HL-60 (cell line): Measurements from ENCODE around the gene TMEM88.

Source experiments
- CTCF ChIP-seq: IDR thresholded peaks from one replicate; pipeline ENCODE4 v1.5.1; 2011; ENCODE audit warnings: low read length, control low read depth, inconsistent platforms; ENCODE audit not compliant: insufficient read depth
- GABPA ChIP-seq: IDR thresholded peaks from 2 replicates; pipeline ENCODE4 v1.6.1; 2012; ENCODE audit warnings: low read depth
- POLR2AphosphoS5 ChIP-seq: IDR thresholded peaks from 2 replicates; pipeline ENCODE4 v1.6.1; 2012; ENCODE audit warnings: low read depth
- TF ChIP-seq, protein P1 (sequence below): IDR thresholded peaks from 2 replicates; pipeline ENCODE4 v1.6.1; 2012; ENCODE audit warnings: low read depth; ENCODE audit not compliant: insufficient replicate concordance

DNA sequence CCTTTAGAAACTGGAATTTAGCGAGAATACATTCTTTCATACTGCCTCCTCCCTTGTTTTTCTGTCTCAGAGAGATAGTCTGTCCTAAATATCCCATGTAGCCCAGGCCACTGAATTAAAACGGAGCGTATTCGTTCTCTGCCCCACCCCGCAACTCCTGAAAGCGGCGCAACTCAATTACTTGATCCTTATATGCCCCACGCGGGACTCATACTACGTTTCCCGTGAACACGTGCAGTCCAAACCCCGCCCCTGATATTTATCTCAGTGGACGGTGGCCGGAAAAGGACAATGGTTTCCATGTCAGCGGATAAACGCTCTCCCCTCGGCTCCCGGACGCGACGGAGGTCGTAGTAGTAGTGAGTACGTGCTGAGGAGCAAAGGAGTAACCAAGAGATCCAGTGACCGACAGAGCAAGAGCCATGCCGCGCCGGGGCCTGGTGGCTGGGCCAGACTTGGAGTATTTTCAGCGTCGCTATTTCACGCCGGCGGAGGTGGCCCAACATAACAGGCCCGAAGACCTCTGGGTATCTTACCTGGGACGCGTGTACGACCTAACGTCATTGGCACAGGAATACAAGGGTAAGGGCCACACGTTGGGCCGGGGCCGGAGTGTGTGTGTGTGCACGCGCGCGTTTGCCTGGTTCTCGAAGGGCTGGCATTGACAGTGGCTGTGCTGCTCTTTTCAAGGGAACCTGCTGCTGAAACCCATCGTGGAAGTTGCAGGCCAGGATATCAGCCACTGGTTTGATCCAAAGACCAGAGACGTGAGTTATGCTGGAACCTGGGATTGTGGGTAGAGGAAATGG, 3.1 kb downstream of the TMEM88 start, which contains the start of gene CYB5D1:
- TF ChIP-seq CTCF: no peak
- TF ChIP-seq GABPA: no peak
- peak; percentile 47 for TF ChIP-seq POLR2AphosphoS5
- TF ChIP-seq, protein P1, sequence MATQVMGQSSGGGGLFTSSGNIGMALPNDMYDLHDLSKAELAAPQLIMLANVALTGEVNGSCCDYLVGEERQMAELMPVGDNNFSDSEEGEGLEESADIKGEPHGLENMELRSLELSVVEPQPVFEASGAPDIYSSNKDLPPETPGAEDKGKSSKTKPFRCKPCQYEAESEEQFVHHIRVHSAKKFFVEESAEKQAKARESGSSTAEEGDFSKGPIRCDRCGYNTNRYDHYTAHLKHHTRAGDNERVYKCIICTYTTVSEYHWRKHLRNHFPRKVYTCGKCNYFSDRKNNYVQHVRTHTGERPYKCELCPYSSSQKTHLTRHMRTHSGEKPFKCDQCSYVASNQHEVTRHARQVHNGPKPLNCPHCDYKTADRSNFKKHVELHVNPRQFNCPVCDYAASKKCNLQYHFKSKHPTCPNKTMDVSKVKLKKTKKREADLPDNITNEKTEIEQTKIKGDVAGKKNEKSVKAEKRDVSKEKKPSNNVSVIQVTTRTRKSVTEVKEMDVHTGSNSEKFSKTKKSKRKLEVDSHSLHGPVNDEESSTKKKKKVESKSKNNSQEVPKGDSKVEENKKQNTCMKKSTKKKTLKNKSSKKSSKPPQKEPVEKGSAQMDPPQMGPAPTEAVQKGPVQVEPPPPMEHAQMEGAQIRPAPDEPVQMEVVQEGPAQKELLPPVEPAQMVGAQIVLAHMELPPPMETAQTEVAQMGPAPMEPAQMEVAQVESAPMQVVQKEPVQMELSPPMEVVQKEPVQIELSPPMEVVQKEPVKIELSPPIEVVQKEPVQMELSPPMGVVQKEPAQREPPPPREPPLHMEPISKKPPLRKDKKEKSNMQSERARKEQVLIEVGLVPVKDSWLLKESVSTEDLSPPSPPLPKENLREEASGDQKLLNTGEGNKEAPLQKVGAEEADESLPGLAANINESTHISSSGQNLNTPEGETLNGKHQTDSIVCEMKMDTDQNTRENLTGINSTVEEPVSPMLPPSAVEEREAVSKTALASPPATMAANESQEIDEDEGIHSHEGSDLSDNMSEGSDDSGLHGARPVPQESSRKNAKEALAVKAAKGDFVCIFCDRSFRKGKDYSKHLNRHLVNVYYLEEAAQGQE: no peak
